HG03565 (cell line): ENCODE measurements around the gene KLHL18.

ENCODE experiments used
- ATAC-seq: cut with Tn5 transposase; IDR thresholded peaks from one replicate; pipeline ENCODE4 v1.9.1; 2021; ENCODE audit warnings: mild to moderate bottlenecking, moderate library complexity; ENCODE audit not compliant: unreplicated experiment

Gene KLHL18

GRCh38 chr3:47392933-47393332 lies 110.2 kb downstream of the KLHL18 start:
- ATAC-seq, result no peak

- no peak for ATAC-seq
These were observed 111.6 kb downstream of the KLHL18 start for GRCh38 chr3:47394140-47394870.

GRCh38 chr3:47394881-47395280 lies 112.1 kb downstream of the KLHL18 start:
- no peak for ATAC-seq
